HTERT RPE-1 (cell line): ENCODE data around the gene TMEM108.

ENCODE experiments used
- in situ Hi-C: fragments of 300-500 bp; cut with MboI; formaldehyde crosslinking; loops from 4 replicates; pipeline ENCODE4 v1.14.3; 2020; ENCODE audit warnings: low sequenced_read_pairs

TMEM108 gene

DNA sequence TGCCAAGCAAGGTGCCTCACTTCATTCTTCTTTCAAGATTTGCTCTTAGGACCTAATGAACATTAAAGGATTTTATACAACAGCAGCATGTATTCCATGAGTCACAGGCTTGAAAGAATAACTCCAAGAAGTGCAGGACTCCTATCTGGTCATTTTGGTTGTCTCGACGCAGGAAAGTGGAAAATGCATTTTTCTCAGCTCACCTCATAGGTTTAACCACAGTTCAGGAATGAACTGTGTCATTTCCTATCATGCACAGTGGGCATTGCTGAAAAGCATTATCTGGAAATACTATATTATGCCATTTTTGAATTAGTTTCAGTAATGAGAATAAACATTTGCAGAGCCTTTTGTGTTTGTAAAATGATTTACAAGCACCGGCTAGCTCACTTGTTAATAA, 263.0 kb downstream of the TMEM108 start:
- in situ Hi-C loops = no loop called here

DNA sequence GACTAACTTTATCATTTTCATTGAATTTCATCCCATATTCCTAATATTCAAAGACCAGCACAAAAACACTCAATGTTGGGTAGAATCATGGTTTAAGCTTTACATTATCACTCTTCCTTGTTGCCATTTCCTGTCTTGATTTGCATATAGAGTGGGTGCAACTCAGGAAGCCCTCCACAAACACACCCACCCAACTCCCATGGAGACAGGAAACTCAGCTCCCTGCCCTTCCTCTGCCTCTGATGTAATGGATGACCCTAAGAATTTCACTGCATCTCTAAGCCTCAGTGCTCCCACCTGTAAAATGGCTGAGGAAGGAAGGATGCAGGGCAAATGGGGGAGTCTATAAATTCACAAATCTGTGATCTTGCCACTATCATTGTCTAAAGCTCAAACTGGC, 263.5 kb downstream of the TMEM108 start:
- in situ Hi-C loops = no loop called here

DNA sequence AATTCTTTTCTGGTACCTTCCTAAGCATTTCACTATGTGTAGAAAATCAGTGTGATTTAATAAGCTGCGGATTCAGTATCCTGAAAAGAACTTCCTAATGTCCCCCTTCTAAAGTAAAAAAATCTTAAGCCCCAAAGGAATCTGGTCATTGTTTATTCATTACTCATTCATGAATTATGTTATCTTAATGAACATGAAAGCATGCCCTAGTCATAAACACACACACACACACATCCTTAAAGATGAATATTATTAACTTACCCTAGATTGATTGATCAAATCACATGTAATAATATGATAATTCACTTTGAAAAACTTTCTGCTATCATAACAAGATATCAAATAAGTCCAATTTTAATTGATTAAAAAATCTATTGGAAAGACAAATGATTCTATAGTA, 265.2 kb downstream of the TMEM108 start:
- in situ Hi-C loops = no loop called here

DNA sequence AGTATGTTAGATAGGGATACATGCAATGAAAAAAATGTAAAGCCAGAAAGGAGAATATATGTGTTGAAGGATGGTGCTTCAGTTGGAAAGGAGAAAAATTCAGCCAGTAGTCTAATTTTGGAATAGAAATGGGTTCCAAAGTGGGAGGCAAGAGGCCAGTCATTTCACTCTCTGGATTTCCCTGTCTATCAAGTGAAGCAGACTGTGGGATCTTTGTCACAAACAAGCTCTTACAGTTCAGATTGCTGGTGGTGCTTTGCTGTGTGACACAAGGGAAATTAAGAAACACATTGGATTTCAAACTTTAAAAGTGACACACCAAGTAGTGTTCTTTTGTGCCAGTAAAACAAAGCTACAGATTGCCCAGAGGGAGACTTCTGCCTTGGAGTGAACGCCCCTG, 279.7 kb downstream of the TMEM108 start:
- in situ Hi-C loops = no loop called here

DNA sequence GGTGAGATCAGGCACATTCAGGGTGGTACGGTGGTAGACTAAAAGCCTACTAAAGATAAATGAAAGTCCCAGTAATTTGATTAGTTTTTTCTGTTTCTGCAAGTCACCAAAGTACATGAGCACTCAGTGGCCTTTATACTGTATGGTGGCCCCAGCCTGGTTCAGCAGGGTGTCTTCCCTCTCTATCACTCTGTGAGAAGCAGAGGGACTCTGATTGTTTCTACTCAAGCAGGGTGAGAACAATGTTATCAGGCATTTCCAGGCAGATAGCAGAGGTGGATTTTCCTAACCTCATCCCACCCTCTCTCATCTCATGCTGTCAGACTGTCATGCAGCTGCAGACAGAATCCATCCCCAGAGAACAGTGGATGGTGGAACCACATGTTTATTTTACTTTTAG, 290.2 kb downstream of the TMEM108 start:
- in situ Hi-C loops = no loop called here

- in situ Hi-C loops = no loop called here
Measured at GRCh38 chr3:133329626-133330025, 291.4 kb downstream of the TMEM108 start.

- in situ Hi-C loops = no loop called here
Measured at GRCh38 chr3:133330065-133330464, 291.9 kb downstream of the TMEM108 start.

GRCh38 chr3:133330522-133330921, 292.3 kb downstream of the TMEM108 start:
- in situ Hi-C loops = no loop called here

GRCh38 chr3:133354721-133355120, 316.5 kb downstream of the TMEM108 start:
- in situ Hi-C loops = no loop called here

DNA sequence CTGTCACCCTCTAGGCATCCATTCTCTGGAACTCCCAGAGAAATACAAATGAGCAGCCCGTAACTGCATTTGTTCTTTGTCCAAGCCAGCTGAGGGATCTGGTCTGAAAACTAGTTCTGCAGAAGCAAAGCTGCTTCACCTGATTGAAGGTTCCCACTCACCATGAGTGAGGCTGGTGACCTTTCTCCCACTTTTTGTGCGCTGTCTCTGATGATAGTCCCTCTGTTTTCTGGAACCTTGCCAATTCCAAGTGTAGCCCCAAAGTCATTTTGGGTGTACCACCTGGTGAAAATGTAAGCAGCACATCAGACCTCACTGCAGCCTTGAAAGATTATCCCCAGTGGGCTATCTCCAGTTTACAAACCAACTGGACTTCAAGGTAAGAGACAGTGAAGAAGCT, 322.3 kb downstream of the TMEM108 start:
- in situ Hi-C loops = no loop called here

- in situ Hi-C loops = no loop called here
Measured at GRCh38 chr3:133361011-133361410, 322.8 kb downstream of the TMEM108 start.

GRCh38 chr3:133361435-133361834, 323.2 kb downstream of the TMEM108 start:
- in situ Hi-C loops = no loop called here

- in situ Hi-C loops = no loop called here
Measured at GRCh38 chr3:133362539-133362938, 324.3 kb downstream of the TMEM108 start.

- in situ Hi-C loops = no loop called here
Measured at GRCh38 chr3:133364704-133365103, 326.5 kb downstream of the TMEM108 start.

GRCh38 chr3:133366921-133367320, 328.7 kb downstream of the TMEM108 start:
- in situ Hi-C loops = no loop called here

DNA sequence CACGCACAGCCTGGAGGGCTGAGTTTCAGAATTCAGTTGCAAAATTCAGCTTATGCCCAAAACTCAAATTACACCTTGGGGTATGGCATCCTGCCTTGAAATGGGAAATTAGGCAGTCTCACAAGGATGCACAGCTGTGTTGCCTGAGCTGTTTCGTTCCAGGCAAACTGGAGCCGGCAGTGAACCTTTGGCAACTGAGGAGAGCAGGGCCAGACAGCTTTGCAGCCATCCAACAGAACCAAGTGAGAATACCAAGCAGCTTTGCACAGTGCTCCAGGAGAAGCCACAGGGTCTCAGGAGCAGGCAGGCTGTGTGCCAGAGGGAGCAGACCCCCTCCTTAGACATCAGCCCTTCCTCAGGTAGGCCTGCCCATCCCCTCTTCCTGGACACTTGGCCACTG, 329.2 kb downstream of the TMEM108 start:
- in situ Hi-C loops = no loop called here

- in situ Hi-C loops = no loop called here
Measured at GRCh38 chr3:133367956-133368355, 329.8 kb downstream of the TMEM108 start.

DNA sequence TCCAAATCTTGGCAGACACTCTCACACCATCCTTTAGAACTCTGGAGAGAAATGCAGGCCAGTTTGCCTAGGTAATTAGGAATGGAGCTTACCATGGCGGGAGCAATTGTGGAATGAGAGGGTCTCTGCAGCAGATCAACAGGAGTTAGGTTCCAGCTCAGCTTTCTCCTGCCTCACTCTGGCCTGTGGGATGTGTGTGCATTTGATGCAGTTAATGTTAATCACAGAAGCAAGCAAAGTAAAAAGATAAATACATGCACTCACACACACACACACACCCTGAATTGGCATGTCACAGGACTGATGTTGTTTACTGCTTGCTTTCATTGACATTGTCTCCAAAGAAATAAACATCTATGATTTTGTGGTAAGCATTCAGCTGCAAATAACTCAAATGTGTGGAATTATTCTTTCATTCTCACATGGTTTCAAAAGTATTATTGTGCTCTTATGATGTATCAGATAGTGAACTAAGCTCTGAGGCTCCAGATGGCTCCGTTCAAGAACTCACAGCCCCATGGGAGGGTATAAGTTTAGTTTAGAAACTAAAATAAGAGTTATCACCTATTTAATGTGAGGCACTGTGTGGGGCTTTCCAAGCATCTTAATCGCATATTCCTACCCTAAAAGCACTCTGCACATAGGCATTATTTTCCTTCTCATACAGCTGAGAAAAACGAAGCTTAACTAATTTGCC, 330.3 kb downstream of the TMEM108 start:
- in situ Hi-C loops = no loop called here

GRCh38 chr3:133369068-133369440, 330.9 kb downstream of the TMEM108 start:
- in situ Hi-C loops = no loop called here

DNA sequence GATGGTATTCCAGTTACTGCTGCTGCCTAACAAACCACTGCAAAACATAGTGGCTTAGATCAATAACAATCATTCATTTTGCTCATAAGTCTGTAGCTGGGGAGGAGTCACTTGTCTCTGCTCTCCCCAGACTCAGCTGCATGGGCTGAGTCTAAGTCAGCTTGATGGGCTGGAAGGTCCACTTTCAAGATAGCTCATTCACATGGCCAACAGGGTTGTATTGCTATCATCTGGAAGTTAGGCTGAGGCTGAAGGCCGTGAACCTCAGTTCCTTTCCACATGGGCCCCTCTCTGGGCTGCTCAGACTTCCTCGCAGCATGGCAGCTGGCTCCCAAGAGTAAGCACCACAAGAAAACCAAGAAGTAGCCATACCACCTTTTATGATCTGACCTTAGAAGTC, 333.0 kb downstream of the TMEM108 start:
- in situ Hi-C loops = no loop called here

DNA sequence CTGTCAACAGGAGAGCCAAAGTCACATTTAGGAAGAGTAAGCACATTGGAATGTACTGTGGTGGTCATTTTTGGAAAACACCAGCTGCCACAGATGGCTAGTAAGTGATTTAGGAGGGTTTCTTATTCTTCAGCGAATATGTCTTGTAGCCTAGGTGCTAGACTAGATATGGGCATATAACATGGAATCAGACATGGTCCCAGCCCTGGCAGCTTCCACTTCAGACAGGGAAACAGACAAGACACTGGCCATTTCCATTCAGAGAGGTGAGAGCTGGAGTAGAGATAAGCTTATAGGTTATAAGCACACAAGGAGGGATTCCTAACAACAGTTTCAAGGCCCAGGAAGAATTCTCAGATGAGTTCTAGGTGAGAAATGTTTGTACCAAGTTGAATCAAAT, 333.5 kb downstream of the TMEM108 start:
- in situ Hi-C loops = no loop called here

GRCh38 chr3:133374708-133375402, 336.7 kb downstream of the TMEM108 start:
- in situ Hi-C loops = no loop called here

GRCh38 chr3:133375403-133375745, 337.2 kb downstream of the TMEM108 start:
- in situ Hi-C loops = no loop called here
